Limb (tissue), 2 donors: Measurements from ENCODE around the gene TNFAIP2.

Experiments
- DNase-seq, 2 donors: peaks; one replicate each; pipeline ENCODE4 v3.0.0-alpha.2; 2016; ENCODE audit errors: extremely low spot score in 2 of 2

TNFAIP2 gene

DNA sequence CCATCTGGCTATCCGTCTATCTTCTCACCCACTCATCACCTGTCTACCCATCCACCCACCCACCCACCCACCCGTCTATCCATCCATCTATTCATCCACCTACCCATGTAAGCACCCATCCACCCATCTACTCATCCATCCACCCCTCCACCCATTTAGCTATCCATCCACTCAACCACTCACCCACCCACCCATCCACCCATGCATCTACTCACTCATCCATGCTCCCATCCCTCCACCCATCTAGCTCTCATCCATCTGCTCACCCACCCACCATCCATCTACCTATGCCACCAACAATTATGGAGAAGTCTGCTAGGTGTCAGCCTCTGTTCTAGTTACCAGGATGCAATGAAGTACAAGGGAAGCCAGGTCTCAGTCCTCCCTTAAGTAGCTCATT lies 11.1 kb downstream of the TNFAIP2 start:
- no peak for DNase-seq

DNA sequence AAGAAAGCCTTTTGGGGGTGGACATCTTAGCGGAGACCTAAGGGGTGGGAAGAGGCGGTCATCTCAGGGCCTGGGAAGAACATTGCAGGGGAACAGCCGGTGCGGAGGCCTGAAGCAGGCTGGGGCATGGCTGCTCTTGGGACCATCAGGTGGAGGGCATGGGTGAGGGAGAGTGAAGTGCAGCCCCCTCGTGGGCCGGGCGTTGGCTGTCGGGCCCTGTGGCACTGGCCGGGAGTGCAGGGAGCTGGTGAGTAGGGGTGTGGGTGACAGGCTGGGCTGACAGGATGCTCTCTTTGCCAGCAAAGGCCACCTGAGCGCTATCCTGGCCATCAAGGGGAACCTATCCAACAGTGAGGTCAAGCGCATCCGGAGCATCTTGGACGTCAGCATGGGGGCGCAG lies 11.7 kb downstream of the TNFAIP2 start:
- DNase-seq: no peak

GRCh38 chr14:103135333-103136260 lies 12.3 kb downstream of the TNFAIP2 start:
- no peak for DNase-seq

DNA sequence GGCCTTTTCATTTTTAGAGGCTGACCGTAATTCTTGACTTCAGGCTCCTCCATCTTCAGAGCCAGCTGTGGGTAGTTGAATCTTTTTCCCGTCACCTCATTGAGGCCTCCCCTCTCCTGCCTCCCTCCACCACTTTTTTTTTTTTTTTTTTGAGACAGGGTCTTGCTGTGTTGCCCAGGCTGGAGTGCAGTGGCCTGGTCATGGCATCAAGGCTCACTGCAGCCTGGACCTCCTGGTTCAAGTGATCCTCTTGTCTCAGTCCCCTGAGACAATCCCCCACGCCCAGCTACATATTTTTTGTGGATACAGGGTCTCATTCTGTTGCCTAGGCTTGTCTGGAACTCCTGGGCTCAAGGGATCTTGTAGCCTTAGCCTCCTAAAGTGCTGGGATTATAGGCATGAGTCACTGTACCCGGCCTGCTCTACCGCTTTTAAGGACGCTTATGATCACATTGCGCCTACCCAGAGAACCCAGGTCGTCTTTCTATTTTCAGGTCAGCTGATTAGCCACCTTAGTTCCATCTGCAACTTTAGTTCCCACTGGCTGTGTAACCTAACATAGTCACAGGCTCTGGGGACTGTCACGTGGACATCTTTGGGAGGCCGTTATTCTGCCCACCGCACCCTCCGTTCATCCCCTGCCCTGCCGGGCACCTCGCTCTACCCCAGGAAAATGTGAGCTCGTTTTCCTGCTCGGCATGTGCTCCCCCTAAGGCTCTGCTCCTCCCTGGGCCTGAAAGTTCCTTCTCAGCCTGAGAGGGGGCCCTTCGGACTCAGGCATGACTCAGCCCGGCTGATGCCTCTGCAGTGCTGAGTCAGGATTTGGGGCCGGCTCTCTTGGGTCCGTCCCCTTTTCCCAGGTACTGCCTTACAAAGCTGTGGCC lies 13.4 kb downstream of the TNFAIP2 start:
- no peak for DNase-seq

GRCh38 chr14:103137689-103138300 lies 14.5 kb downstream of the TNFAIP2 start:
- no peak for DNase-seq

- DNase-seq: no peak
These were observed 15.3 kb downstream of the TNFAIP2 start for GRCh38 chr14:103138301-103139131.

- DNase-seq: no peak
These were observed 16.1 kb downstream of the TNFAIP2 start for GRCh38 chr14:103139132-103140025.

GRCh38 chr14:103140316-103141109 lies 17.3 kb downstream of the TNFAIP2 start:
- no peak for DNase-seq

DNA sequence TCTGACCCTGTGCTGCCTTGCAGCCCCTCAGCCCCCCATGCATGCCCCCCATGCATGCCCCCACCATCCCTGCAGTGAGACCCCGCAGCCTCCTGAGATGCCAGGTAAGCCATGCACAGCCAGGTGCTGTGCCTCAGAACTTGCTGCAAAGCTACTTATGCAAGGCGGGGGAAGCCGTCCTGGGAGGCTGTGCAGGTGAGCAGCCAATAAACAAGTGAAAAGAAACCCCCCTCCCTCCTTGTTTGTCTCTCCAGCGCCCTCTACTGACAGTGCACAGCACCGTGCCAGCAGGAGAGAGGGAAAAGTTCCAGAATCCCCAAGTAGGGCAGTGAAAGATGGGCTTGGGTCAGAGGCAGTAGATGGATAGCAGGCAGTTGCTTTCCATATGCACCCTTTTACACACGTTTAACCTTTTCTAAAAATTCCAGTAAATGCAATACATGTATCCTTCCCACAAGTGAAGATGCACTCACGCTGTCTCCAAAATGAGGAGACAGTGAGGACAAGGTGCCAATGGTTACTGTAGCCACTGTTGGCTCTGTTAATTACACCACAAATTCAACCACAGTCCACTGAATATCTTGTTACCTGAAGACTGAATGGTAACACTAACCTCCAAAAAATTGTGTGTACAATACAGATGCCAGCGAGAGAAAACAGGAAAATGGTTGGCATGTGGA lies 18.0 kb downstream of the TNFAIP2 start:
- no peak for DNase-seq

DNA sequence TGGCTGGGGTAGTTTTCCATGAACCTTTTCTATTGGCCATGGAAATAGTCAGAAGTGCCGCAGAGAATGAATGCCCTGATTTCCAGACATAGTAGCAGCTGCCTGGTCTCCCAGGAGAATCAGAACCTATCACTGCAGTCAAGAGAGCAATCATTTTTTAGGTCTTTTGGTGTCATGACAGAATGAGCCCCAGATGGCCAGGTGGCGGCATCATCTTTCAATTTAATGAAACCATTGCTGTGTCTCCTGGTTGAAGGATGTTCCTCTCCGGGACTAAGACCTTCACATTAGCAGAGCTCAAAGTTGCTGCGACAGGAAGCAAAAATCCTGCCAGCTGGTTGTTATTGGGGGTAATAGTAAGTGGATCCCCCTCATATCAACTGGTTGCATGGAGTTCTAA lies 18.8 kb downstream of the TNFAIP2 start:
- DNase-seq: no peak

DNA sequence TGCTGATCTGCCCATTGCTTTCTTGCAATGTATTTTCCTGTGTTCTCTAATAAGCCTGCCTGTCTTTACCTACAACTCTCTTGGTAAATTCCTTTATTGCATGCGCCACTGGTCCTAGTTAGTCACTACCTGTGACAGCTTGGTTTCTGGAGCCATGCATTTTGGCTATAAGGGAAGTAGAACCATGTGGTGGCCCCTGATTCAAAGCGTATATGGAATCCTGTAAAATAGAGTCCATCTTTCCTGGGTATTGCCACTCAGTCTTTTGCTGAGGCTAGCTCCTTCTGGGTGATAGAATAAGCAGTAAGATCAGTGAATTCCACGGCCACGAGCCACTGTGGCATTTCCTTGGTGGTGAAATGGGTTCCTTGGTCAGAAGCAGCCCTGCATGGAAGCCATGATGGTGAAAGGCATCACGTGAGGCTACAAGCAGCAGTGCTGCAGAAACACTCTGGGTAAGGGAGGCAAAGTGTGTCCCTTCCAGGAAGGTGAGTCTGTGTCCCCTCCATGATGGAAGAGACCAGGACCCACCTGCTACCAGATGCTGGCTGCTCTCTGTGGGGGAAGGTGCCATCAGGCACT lies 19.6 kb downstream of the TNFAIP2 start:
- DNase-seq: no peak

DNA sequence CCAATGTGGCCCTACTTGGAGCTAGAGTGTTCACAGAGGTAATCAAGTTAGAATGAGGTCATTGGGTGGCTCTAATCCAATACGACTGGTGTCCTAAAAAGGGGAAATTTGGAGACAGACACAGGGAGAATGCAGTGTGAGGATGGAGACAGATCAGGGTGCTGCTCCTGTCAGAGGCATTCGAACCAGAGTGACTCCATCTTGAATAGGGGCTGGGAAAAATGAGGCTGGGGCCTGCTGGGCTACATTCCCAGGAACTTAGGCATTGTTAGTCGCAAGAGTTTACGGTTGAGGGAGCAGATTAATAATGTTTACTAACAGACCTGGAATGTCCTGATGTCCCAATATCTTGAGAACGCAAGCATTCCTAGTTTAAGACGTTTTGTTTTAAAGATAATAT lies 20.2 kb downstream of the TNFAIP2 start:
- DNase-seq: no peak

GRCh38 chr14:103144085-103144484 lies 20.8 kb downstream of the TNFAIP2 start:
- no peak for DNase-seq

DNA sequence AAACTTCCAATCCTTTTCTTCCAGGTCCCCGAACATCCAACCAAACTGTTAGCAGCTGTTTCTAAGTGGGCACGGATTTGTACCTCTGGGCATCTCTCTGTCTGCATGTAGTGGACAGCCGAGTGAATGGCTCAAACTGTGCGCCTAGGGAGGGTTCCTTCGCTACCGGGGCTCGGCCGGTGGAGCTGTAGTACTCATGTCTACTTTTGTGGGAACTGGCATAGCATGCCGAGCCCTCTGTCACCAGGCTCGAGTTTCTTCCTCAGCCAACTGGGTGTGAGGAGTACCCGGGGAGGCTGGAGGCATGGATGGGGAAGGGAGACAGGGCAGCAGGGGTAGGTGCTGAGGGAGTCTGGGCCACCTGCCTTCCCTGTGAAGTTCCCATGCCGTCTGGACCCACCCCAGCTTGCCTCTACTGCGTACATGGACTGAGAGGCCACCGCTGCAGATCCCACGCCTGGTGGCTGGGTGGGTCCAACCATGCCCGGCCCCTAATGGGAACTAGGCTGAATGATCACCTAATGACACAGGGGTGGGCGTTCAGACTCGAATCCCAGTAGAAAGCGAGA lies 23.0 kb downstream of the TNFAIP2 start:
- no peak for DNase-seq

DNA sequence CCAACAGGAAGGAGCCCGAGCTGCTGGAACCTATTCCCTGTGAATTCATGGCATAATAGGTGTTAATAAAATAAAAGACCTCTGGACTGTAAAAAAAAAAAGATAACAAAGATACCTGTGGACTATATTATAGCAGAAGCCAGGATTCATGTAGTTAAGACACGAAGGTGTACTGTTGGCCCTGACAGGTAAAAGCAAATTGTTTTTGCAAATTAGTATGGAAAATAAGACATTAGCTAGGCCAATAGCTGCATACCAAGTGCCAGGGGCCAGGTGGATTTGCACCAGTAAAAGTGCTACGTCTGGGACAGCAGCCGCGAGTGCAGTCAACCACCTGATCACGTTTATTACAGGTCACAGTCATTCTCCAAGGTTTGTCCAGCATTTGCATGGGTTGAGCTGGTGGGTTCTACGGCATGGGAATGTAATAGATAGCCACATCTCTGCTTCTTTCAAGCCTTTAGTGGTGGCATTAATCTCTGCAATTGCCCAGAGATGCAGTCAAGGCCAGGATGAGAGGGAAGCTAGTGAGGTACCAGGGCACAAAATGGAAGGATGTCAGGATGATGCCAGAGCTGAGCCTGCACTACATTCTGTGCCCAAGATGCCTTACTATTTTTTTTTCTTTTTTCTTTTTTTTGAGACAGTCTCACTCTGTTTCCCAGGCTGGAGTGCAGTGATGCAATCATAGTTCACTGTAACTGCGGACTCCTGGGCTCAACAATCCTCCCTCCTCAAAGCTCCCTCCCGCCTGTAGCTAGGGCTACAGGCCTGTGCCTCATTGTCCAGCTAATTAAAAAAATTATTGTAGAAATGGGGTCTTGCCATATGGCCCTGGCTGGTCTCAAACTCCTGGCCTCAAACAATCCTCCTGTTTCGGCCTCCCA lies 26.3 kb downstream of the TNFAIP2 start:
- DNase-seq: no peak

DNA sequence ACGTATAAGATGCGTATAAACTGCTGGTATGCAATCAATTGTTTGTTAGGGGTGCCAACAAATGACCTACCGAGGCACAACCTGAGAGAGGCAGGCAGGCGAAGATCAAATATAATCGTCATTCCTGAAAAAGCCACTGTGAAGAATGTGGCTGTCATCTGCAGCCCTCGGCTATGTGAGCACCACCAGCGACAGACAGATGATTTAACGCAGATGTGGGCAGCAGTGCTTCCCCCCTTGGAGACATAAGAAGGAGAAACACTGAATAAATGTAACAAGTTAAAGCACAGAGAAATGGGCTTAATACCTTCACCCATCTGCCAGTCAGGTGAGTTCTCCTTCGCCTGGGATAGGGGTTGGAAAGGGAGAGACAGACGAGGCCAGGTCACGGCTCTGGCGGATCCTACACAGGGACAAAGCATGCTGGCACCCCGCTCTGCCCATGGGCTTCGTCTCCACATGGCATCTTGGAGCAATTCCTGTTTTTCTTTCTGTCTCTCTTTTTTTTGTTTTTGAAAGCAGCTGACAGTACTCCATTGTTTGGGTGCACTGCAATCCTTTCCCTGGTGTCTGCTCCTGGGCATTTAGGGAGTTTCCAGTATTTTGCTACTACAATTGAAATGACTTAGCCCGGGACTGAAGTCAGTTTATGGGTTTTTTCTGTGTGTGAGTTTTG lies 28.1 kb downstream of the TNFAIP2 start:
- no peak for DNase-seq
